HG03521 (cell line): ENCODE data around the gene FBXO31.
"Not testable (repeated sequence)": the region's sequence is repeated elsewhere in the genome, so short reads cannot be mapped to it uniquely, and the experiment has no call there.

Source experiments
- ATAC-seq: cut with Tn5 transposase; IDR thresholded peaks from one replicate; pipeline ENCODE4 v1.9.1; 2021; ENCODE audit warnings: mild to moderate bottlenecking, moderate library complexity; ENCODE audit not compliant: unreplicated experiment

The FBXO31 gene

DNA sequence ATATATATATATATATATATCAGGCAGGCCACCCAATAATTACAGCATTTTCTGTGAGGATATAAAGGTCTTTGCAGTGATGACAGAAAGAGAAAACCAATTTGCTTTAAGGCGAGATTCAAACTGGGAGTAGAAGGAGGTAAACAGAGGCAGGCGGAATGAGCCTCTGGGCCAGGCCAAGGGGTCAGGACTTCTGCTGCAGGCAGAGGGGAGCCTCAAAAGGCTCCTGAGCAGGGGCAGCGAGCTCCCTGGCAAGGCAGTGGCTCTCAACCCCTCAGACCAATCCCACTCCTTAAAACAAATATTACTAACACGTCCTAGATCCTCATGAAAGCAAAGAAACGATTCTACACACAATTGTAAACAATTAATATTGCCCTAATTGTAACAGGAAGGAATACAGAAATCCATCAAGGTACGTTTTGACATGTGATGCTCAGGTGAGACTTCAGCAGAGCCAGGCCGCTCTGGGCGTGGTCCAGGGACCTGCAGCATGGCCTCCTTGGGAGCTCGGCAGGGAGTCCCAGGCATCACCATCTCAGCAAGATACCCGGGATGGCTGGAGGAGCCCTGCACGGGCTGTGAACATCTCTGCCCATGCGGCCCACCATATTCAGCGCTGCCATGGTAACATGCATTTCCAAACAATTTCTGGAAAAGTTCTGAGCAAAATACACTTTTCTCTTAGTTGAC, 18.4 kb downstream of the FBXO31 start:
- ATAC-seq: no peak

DNA sequence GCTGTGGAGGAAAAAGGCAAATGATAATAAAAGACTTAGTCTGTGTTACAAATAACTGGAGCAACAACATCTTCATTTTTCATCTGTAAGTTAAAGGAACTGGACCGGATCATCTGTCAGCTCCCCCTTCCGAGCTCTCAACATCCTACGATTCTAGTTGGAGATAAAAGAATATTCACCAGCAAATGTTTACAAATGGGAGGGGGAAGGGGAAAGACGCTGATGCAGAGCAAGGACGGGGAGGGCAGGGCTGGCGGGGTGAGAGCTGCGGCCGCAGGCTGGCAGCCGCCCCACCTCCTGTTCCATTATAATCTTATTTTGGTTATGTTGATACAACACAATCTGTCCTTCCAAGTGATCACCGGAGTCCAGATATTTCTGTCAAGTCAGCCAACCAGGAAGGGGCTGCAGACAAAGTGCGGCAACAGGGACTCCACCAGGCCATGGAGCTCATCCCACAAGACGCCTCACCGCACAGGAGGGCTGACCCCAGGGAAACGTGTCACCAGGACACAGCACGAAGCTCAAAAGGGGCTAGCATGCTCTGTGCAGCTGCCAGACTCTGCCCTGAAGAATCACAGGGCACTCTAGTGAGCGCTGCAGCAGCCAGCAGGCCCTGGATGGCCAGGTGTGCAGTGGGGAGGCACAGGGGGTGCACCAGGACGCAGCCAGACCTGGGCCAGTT, 19.7 kb downstream of the FBXO31 start:
- no peak for ATAC-seq

DNA sequence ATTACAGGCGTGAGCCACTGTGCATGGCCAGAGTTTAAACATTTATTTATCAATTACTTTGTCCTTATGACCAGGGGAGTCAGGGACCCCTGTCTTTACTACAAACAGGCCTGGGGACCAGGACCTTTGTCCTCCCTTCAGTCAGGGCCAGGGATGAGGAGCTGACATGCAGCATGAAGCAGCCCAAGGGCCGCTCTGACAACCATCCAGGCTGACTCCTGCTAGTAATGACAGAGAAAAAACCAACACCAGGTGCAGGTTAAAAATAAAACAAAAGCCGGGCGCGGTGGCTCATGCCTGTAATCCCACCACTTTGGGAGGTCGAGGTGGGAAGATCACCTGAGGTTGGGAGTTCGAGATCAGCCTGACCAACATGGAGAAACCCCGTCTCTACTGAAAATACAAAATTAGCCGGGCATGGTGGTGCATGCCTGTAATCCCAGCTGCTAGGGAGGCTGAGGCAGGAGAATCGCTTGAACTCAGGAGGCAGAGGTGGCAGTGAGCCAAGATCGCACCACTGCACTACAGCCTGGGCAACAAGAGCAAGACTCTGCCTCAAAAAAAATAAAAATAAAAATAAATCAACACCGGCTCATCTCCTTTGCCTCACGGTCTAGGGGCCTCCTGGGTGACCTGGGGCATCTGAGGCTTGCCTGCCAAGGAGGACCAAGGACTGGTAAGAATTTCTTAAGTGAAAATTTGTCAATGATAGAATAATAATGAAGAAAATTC, 20.6 kb downstream of the FBXO31 start:
- not testable (repeated sequence) for ATAC-seq

DNA sequence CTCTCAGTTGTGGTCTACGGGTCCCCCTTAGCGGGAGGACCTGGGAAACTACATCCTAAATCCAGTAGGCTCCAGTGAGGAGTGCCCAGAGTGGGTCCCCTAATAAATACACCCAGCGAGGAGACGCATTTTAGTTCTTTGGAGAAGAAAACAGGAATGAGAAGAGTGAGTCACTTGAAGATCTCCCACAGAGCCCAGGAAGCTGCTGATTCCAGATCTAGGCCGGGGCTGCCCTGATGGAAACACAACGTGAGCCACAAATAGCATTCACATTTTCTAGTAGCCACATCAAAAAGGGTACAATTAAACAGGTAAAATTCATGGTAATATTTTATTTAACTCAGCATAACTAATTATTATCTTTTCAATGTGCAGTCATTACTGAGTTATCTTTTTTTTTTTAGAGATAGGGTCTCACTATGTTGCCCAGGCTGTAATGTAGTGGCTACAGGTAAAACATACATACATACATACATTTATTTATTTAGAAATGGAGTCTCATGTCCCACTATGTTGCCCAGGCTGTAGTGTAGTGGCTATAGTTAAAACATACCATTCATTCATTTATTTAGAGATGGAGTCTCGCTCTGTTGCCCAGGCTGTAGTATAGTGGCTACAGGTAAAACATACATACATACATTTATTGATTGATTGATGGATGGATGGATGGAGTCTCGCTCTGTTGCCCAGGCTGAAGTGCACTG, 21.5 kb downstream of the FBXO31 start:
- no peak for ATAC-seq

DNA sequence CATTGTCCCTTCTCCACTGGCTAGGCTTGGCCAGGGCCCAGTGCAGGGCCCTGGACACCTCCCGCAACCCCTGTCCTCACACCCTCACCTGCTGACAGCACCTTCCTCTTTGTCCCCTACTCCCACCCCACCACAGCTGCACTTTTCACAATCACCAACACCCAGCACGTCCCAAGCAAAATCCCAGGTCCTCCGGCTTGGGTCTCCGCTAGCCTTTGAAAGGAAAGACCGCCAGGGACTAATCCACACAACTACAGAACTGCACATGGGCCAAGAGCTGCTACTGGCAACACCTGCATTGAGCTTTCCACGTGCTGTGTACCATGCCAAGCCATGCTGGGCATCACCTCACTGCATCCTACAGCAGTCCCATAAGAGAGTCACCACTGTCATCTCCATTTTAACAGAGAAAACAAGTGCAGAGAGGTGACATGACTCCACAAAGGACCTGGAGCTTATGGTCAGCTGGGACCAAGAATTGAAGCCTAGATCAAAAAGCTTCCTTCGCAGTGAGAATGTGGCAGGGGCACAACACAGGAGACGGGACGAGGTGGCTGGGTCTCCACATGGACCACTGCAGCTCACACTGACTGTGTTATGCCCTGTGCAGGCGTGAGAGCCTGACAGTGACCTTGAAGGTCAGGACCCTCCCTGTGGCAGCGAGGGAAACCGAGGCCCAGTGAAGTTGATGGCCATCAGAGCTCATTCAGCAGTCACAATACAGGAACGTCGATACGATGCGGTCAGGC, 22.5 kb downstream of the FBXO31 start:
- ATAC-seq: no peak

DNA sequence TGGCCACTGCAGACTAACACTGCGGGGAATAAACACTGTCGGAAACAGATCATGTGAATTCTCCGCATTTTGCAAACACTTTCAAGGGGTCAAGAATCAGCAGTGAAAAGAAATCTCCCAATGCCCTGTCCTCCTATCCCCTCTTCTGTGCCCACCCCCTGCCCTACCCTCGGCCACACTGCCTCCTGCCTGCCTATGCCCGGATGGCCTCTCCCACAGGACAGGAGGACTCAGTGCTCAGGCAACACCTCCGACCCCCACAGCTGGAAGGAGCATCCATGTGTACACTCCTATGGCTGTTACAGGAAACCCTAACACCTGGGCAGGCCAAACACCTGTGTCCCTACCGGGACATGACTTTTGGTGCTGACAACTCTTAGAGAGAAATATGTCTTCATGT, 24.5 kb downstream of the FBXO31 start:
- no peak for ATAC-seq

DNA sequence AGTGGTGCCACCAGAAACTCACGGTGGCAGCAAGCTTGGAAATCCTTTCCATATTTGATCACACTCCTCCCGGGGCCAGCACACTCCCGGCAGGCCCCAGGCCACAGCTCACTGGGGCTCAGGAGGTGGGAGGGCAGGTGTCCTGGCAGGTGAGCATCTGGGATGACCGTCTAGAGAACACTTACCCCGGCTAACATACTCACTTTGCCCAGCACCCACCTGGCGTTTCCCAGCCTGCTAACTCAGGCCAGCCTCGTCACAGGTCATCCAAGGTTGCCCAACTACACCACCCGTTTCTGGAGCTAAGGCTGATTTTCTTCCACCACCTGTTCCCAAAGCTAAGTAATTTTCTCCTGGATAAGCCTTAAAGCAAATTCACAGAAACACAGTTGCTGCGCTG, 24.9 kb downstream of the FBXO31 start:
- ATAC-seq: no peak

DNA sequence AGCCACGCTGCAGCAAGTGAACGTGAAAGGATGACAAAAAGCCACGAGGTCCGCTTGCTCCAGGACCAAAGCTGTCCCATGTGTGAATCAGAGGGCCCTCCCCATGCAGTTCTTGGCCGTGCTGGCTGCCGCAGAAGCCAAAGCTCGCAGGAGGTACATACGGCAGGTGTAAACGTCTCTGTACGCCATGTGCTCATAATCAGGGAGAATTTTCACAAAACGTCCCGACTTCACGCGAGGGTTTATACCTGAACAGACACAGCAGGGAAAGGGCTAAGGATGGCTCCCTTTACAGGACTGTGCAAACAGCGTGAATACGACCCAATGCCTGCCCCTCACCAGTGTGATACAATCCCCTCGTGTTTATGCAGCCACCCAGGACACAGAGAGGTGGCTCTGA, 25.3 kb downstream of the FBXO31 start:
- no peak for ATAC-seq

DNA sequence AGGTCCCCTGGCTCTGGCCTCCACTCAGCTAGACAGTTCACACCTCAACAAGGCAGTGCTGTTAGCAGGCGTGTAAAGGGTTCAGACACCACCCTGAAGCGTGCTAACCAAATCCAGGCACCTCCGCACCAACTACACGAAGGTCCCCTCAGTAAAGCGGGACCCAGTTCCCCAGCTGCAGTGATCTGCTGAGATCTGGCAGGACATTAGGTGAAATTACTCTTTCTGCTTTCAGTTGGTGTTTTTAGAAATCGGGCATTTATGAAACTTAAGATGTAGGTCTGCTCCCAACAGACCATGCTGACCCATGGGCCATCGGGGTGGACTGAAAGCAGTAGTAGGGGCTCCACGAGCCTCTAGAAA, 27.1 kb downstream of the FBXO31 start:
- ATAC-seq: no peak

DNA sequence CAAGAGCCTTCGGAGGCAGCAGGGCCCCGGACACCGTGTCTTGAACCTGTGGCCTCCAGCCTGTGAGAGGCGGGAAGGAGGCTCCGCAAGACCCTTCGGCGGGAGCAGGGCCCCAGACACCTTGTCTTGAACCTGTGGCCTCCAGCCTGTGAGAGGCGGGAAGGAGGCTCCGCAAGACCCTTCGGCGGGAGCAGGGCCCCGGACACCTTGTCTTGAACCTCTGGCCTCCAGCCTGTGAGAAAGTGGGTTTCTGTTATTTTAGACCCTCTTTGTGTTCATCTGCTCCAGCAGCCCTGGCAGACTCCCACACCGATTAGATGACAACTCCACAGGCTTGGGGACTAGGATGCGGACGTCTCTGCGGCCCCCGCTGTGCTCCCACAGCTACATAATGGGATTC, 30.0 kb downstream of the FBXO31 start:
- no peak for ATAC-seq

DNA sequence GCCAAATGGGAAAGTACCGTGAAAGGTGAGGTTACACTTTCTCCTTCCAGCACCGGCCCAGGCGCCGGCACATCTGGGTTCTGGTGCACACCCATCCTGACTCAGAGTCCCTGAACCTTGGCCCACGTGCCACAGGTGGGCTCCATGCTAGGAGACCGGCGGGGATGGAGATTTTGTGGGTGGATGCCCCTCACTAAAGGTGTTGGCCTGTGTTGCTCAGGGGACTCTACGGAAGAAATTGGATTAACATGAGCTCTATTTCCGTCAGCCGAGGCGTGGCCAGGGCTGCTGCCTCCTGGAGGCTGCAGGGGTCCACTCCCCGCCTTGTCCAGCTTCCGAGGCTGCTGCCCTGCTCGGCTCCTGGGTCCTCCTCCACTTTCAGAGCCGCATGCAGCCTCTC, 30.8 kb downstream of the FBXO31 start:
- ATAC-seq: no peak

DNA sequence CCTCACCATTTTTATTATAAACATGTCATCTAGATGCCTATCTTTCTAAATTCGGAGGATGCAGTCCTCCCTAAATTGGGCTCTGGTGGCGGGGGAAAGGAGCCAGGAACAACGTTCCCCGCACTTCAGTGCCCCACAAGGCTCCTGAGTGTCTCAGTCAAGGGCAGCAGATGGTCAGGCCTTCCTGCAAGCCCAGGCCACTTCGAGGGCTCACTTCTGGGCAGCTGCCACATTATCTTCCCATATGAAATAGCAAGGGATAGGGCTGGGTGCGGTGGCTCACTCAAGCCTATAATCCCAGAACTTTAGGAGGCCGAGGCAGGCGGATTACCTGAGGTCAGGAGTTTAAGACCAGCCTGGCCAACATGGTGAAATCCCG, 32.3 kb downstream of the FBXO31 start:
- no peak for ATAC-seq

DNA sequence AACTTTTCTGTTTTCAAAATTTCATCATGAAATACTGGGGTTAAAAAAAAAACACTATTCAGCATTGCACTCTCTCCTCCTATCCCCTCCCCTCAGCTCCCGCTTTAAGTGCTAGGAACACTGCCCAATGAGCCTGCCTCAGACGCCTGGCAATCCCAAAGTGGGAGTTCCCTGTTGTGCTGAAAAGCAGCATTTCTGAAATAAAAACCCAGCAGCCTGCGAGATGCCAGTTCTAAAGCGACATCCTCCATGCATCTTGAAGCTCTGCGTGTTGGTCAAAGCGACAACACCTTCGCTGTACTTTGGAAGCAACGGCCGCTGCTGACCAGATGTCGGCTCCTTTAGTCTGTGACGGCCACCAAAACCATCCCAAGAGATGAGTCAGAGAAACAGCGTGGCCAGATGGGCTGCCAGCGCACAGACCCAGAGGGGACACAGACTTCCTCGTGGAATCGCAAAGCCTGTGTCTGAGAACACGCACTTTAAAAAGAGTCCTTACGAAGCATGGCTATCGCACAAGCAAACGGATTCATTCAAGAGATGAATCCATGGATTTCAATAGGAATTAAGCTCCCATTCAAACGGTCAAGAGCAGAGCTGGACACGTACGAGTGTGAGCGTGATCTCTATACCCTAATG, 32.8 kb downstream of the FBXO31 start:
- no peak for ATAC-seq

DNA sequence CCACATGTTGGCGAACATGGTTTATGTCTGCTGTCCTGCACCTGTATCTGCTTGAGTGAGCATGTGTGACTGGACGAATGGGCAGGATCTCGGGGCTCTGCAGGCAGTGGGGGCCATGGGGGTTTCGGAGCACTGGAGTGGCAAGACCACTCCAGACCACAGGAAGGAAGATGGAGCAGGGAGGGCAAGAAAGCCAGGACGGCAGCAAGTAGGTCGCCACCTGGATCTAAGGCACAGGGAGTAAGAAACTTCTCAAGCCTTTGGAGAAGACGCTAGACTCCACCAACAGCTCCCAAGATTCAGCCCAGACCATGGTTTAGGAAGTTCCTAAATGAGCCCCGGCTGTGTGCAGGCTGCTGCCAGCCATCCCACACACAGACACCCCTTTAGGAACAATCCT, 33.5 kb downstream of the FBXO31 start:
- ATAC-seq: no peak

DNA sequence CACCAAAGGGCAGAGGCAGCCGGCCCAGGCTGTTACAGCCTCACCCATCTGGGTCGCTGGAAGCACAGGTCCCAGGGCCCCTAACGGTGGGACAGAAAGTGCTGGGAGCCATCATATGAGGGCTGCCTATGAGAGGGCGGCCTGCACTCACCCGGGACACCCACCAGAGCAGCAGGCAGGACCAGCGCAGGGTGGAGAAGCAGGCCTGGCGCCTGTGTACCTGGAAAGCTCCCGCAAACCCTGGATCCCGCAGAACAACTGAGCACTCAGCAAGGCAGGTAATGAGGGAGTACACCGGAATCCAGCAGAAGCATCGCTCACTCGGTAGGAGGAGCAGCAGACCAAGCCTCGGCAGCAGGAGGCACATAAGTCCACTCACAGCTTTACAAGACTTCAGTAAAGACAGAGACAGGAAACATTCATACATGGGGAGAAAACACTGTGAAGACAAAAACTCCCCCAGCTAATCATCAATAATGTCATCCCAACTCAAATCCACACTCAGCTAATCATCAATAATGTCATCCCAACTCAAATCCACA, 34.9 kb downstream of the FBXO31 start:
- ATAC-seq: no peak

DNA sequence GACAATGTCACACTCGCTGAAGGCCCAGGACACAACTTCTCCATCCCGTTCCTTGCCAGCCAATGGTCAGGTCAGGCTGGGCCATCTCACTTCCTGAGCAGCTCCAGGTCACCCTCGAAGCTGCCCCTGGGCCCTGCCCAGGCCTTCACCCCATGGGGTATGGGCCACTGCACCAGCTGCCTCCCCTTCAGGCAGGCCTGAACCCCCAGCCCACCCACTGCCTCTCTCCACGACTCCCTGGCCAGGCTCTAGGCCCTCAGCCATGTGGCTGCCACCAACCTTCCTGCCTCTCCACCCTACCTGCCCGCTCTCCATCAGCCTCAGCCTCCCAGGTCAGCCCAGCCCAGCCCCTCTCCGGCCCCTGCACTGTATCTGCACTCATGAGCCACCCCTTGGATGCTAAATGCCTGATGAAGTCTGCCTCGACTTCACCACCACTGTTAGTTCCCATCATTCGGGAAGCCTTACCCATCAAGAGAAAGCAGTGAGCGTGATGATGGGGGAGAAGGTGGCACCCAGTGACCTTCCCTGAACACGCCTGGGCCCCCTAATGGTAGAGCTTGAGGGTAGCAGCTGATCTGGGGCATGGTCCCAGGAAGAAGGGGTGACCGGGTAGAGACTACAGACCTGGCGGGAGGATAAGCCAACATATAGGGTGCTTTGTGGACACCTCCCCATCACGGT, 35.5 kb downstream of the FBXO31 start:
- ATAC-seq: no peak

DNA sequence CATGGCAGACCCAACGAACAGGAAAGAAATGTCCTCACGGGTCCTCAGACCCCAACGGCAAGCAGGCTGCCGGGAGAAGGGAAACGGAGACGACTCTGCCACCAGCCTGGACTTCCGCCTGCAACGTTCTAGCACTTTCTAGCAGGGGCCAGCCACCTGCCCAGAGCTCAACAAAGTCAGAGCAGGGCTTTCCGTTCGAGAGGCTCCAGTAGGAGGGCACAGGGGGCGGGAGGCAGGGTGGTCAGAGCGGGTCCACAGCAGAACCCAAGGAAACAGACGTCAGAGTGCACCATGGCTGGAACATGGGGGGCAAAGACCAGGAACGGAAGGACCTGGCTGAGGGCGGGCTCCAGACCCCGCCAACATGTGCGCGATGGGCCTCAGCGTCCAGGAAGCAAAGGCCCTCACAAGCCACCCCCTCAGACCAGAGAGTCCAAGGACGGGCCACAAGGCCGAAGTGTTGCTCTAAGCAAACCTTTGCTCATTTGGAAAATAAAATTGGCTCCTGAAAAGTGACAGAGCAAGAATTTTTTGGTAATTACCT, 37.0 kb downstream of the FBXO31 start:
- ATAC-seq: no peak

DNA sequence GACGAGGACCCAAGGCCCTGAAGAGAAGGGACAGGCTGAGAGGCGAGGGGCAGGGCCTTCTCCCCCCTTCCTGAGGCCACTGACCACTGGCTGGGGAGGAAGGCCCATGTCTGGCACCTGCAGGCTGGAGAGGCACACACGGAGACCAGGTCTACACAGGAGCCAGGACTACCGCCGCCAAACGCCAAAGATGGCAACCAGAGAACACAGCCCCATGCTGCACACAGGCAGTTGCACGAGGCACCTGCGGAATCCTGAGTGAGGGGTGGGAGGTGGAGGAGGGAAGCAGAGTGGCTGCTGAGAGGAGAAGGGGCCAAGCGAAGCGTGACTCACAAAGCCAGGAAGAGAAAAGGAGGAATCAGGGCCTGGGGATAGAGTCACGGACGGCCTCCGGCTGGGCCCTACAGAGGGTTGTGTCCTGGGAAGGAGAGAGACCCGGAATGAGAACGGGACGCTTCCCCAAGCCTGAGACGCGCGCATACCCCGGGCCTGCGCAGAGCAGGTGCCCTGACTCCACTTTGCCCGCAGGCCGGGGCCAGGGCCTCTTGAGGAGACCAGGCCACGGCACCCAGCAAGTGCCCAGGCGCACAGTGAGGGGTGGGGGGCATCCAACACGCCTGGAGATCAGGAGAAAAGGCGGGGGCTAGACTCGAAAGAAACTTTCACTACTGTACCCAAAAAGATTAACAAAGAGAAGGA, 37.7 kb downstream of the FBXO31 start:
- ATAC-seq: no peak
